Measurements from ENCODE around the gene FXR2. TPM values are rescaled to one million over a fixed set of nuclear protein-coding genes. Genes with fewer than 3 reads are reported as not detected.
"Not testable (repeated sequence)": the region's sequence is repeated elsewhere in the genome, so short reads cannot be mapped to it uniquely, and the experiment has no call there.

Gene FXR2
- total and polyA plus RNA-seq, 2 experiments from 2014 or later: 10.9 to 24.4 TPM

GRCh38 chr17:7606280-7606679 lies 8.4 kb downstream of the FXR2 start:
- no peaks in the 10 kb centered on the region; the same call in 1 of the 3 replicates for H3K4me1 Mint-ChIP-seq
- H3K4me3 ChIP-seq: no peak overlapping the region
- DNase-seq (ENCODE audit: low spot score) (no peak), ATAC-seq (no peak)
- no peaks in the 10 kb centered on the region for H3K9me3 Mint-ChIP-seq
- no peak overlapping the region for H3K4me2 ChIP-seq
- peaks cover 40% of the 10 kb centered on the region for H3K36me3 ChIP-seq (ENCODE audit: insufficient read depth)
- no peak overlapping the region for H3K4me3 Mint-ChIP-seq
- H3K79me2 ChIP-seq (replicated peaks; ENCODE audit: insufficient read depth): peaks cover 35% of the 10 kb centered on the region
- H3K36me3 Mint-ChIP-seq (ENCODE audit: low read depth): peaks cover 53% of the 10 kb centered on the region
- TF ChIP-seq ZNF331 (CRISPR knock-in tag; IDR thresholded peaks at IDR 0.05; ENCODE audit: low read depth) (no peak), STAT1 (IDR thresholded peaks at IDR 0.05; ENCODE audit: unreplicated experiment) (no peak), NANOG (IDR thresholded peaks at IDR 0.05; ENCODE audit: borderline replicate concordance) (no peak), EZH2 (IDR thresholded peaks at IDR 0.05; ENCODE audit: low read depth, unreplicated experiment) (no peak), POLR2AphosphoS5 (IDR thresholded peaks at IDR 0.05; ENCODE audit: low read depth) (no peak)
- no peaks in the 10 kb centered on the region for H3K4me1 ChIP-seq (ENCODE audit: insufficient read depth)
- H3K27ac Mint-ChIP-seq: no peak overlapping the region
- peaks cover 23% of the 10 kb centered on the region for H4K20me1 ChIP-seq (replicated peaks; ENCODE audit: insufficient read depth)
- no peak overlapping the region for H3K27ac ChIP-seq (ENCODE audit: low read depth)
- H3K27me3 ChIP-seq (ENCODE audit: insufficient read depth): no peaks in the 10 kb centered on the region
- no peaks in the 10 kb centered on the region for H3K9me2 ChIP-seq (ENCODE audit: insufficient read depth)
- H3K27me3 Mint-ChIP-seq (ENCODE audit: insufficient read depth, low read depth, poor library complexity): peaks cover 4% of the 10 kb centered on the region
- peaks cover 4% of the 10 kb centered on the region; the same call in 1 of the 2 replicates for H3F3A ChIP-seq (replicated peaks; ENCODE audit: low read depth)
- H2AFZ ChIP-seq: no peak overlapping the region

- not testable (repeated sequence) for H3F3A ChIP-seq (replicated peaks; ENCODE audit: low read depth); H3K9me3 Mint-ChIP-seq; H3K27ac ChIP-seq (ENCODE audit: low read depth); H3K4me1 ChIP-seq (ENCODE audit: insufficient read depth); ATAC-seq; H2AFZ ChIP-seq; H3K4me1 Mint-ChIP-seq; H3K4me3 ChIP-seq; H3K4me2 ChIP-seq; H3K27ac Mint-ChIP-seq; H3K4me3 Mint-ChIP-seq; H3K27me3 Mint-ChIP-seq (ENCODE audit: insufficient read depth, low read depth, poor library complexity); H4K20me1 ChIP-seq (replicated peaks; ENCODE audit: insufficient read depth); H3K79me2 ChIP-seq (replicated peaks; ENCODE audit: insufficient read depth); H3K27me3 ChIP-seq (ENCODE audit: insufficient read depth); DNase-seq (ENCODE audit: low spot score); H3K9me2 ChIP-seq (ENCODE audit: insufficient read depth)
- H3K36me3 ChIP-seq (ENCODE audit: insufficient read depth): peaks cover 37% of the 10 kb centered on the region
- peaks cover 86% of the 10 kb centered on the region for H3K36me3 Mint-ChIP-seq (ENCODE audit: low read depth)
Measured at GRCh38 chr17:7597561-7597960, 17.1 kb downstream of the FXR2 start.

- no peak overlapping the region for H3K27ac Mint-ChIP-seq
- H3K27me3 Mint-ChIP-seq (ENCODE audit: insufficient read depth, low read depth, poor library complexity): peaks cover 15% of the 10 kb centered on the region
- H3K4me3 Mint-ChIP-seq: no peak overlapping the region
- no peaks in the 10 kb centered on the region for H3K9me3 Mint-ChIP-seq
- H3K36me3 Mint-ChIP-seq (ENCODE audit: low read depth): peaks cover 65% of the 10 kb centered on the region
- Histone ChIP-seq H3K4me3 (no peak overlapping the region), H3F3A (replicated peaks; ENCODE audit: low read depth) (peaks cover 26% of the 10 kb centered on the region), H4K20me1 (replicated peaks; ENCODE audit: insufficient read depth) (no peaks in the 10 kb centered on the region; the same call in 1 of the 2 replicates), H3K79me2 (replicated peaks; ENCODE audit: insufficient read depth) (no peaks in the 10 kb centered on the region), H3K27me3 (ENCODE audit: insufficient read depth) (no peaks in the 10 kb centered on the region), H3K36me3 (ENCODE audit: insufficient read depth) (peaks cover 32% of the 10 kb centered on the region), H3K4me1 (ENCODE audit: insufficient read depth) (peaks cover 14% of the 10 kb centered on the region), H3K9me2 (ENCODE audit: insufficient read depth) (no peaks in the 10 kb centered on the region), H3K4me2 (no peak overlapping the region), H2AFZ (no peak overlapping the region), H3K27ac (ENCODE audit: low read depth) (no peak overlapping the region)
- DNase-seq (ENCODE audit: low spot score) (no peak), ATAC-seq (no peak)
- peaks cover 26% of the 10 kb centered on the region for H3K4me1 Mint-ChIP-seq
- TF ChIP-seq POLR2AphosphoS5 (IDR thresholded peaks at IDR 0.05; ENCODE audit: low read depth): no peak
- no peak for TF ChIP-seq ETS1 (IDR thresholded peaks at IDR 0.05)
Measured at GRCh38 chr17:7593296-7593695, 21.4 kb downstream of the FXR2 start.
